Activated naive CD8-positive, alpha-beta T cell treated with anti-CD3 and anti-CD28 coated beads, Interleukin-2, amount 50 U/mL, for 16 hours (primary cell): ENCODE results near the gene KRR1.
A peak's percentile ranks its signal among the peaks of the same experiment; 100 is the strongest.

Source experiments
- DNase-seq: peaks from one replicate; pipeline ENCODE4 v3.0.0-alpha.2; 2020; ENCODE audit warnings: low read depth, low spot score

KRR1 gene

GRCh38 chr12:75511116-75512048 lies at the start of gene KRR1:
Gene KRR1, minus strand, starts transcription at chr12:75511609. Its CDS starts 12 bp downstream, at chr12:75511597.
- DNase-seq, result peak; percentile 70

- no peak for DNase-seq
Observed at GRCh38 chr12:75560167-75560566, 48.8 kb upstream of the KRR1 start.

- no peak for DNase-seq
Observed at GRCh38 chr12:75558287-75558686, 46.9 kb upstream of the KRR1 start.

- no peak for DNase-seq
Observed at GRCh38 chr12:75556311-75556899, 45.0 kb upstream of the KRR1 start.

- DNase-seq, result no peak
Observed at GRCh38 chr12:75554556-75554880, 43.1 kb upstream of the KRR1 start.

GRCh38 chr12:75553836-75554555 lies 42.6 kb upstream of the KRR1 start:
- no peak for DNase-seq

- no peak for DNase-seq
Observed at GRCh38 chr12:75553398-75553797, 42.0 kb upstream of the KRR1 start.

- DNase-seq, result no peak
Observed at GRCh38 chr12:75551477-75551876, 40.1 kb upstream of the KRR1 start.

GRCh38 chr12:75550401-75551240 lies 39.2 kb upstream of the KRR1 start:
- DNase-seq, result no peak

GRCh38 chr12:75549989-75550388 lies 38.6 kb upstream of the KRR1 start:
- no peak for DNase-seq

GRCh38 chr12:75548879-75549278 lies 37.5 kb upstream of the KRR1 start:
- DNase-seq, result no peak

- DNase-seq, result no peak
Observed at GRCh38 chr12:75545636-75546035, 34.2 kb upstream of the KRR1 start.

GRCh38 chr12:75543529-75543928 lies 32.1 kb upstream of the KRR1 start:
- DNase-seq, result no peak

GRCh38 chr12:75542942-75543341 lies 31.5 kb upstream of the KRR1 start:
- no peak for DNase-seq

- DNase-seq, result no peak
Observed at GRCh38 chr12:75539889-75540288, 28.5 kb upstream of the KRR1 start.

- no peak for DNase-seq
Observed at GRCh38 chr12:75533239-75533638, 21.8 kb upstream of the KRR1 start.

GRCh38 chr12:75529826-75530225 lies 18.4 kb upstream of the KRR1 start:
- no peak for DNase-seq

GRCh38 chr12:75529316-75529715 lies 17.9 kb upstream of the KRR1 start:
- no peak for DNase-seq

- DNase-seq, result no peak
Observed at GRCh38 chr12:75528692-75529091, 17.3 kb upstream of the KRR1 start.

GRCh38 chr12:75528272-75528671 lies 16.9 kb upstream of the KRR1 start:
- no peak for DNase-seq

- no peak for DNase-seq
Observed at GRCh38 chr12:75526655-75527511, 15.5 kb upstream of the KRR1 start.
